ENCODE results near the gene TSLP.

The TSLP gene

GRCh38 chr5:111075520-111075919 lies 4.0 kb downstream of the TSLP start:
- Mint-ChIP-seq H3K36me3 (ENCODE audit: low read depth) (no peaks in the 10 kb centered on the region), H3K4me3 (no peak overlapping the region), H3K27ac (no peak overlapping the region), H3K4me1 (ENCODE audit: low read depth) (peaks cover 13% of the 10 kb centered on the region), H3K9me3 (no peaks in the 10 kb centered on the region), H3K27me3 (ENCODE audit: low read depth) (peaks cover 58% of the 10 kb centered on the region)

- no peak overlapping the region for H3K27ac Mint-ChIP-seq
- peaks cover 55% of the 10 kb centered on the region for H3K27me3 Mint-ChIP-seq (ENCODE audit: low read depth)
- peaks cover 10% of the 10 kb centered on the region for H3K4me1 Mint-ChIP-seq (ENCODE audit: low read depth)
- H3K4me3 Mint-ChIP-seq, result no peak overlapping the region
- no peaks in the 10 kb centered on the region for H3K9me3 Mint-ChIP-seq
- H3K36me3 Mint-ChIP-seq (ENCODE audit: low read depth), result no peaks in the 10 kb centered on the region
Measured at GRCh38 chr5:111076091-111076490, 4.6 kb downstream of the TSLP start.

DNA sequence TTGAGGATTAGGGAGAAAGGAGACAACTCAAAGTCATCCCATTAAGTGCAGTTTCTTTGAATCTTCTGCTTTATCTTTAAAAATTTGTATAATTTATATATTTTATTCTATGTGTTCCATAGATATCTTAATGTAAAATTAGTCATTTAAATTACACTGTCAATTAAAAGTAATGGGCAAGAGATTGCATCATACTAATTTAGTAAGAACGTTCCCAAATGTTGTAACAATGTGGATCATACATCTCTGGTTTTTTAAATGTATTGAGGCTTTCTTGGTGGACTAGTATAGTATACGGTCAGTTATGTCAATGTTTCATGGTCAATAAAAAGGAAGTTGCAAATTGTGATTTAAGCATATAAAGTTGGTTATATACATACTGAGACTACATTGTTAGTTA lies 6.2 kb downstream of the TSLP start:
- peaks cover 51% of the 10 kb centered on the region for H3K27me3 Mint-ChIP-seq (ENCODE audit: low read depth)
- no peaks in the 10 kb centered on the region for H3K9me3 Mint-ChIP-seq
- H3K4me1 Mint-ChIP-seq (ENCODE audit: low read depth), result peaks cover 7% of the 10 kb centered on the region
- H3K36me3 Mint-ChIP-seq (ENCODE audit: low read depth), result no peaks in the 10 kb centered on the region
- H3K4me3 Mint-ChIP-seq, result no peak overlapping the region
- H3K27ac Mint-ChIP-seq, result no peak overlapping the region

GRCh38 chr5:111079846-111080245 lies 8.3 kb downstream of the TSLP start:
- Mint-ChIP-seq H3K4me3 (no peak overlapping the region), H3K27me3 (ENCODE audit: low read depth) (peaks cover 50% of the 10 kb centered on the region), H3K9me3 (no peaks in the 10 kb centered on the region), H3K4me1 (ENCODE audit: low read depth) (no peaks in the 10 kb centered on the region), H3K27ac (no peak overlapping the region), H3K36me3 (ENCODE audit: low read depth) (no peaks in the 10 kb centered on the region)

DNA sequence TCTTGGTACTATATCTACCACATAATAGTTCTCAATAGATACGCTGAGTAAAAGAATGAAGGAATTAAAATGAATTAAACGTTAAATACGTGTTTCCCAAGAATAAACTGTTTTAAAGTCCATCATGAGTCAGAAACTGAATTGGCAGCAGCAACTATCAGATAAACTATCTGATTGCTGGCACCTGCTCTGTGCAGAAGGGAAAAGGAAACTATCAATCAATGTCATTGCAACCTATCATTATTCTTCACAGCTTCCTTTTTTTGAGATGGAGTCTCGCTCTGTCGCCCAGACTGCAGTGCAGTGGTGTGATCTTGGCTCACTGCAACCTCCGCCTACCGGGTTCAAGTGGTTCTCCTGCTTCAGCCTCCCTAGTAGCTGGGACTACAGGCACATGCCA lies 11.8 kb downstream of the TSLP start:
- H3K27me3 Mint-ChIP-seq (ENCODE audit: low read depth), result peaks cover 40% of the 10 kb centered on the region
- H3K4me3 Mint-ChIP-seq, result no peak overlapping the region
- no peak overlapping the region for H3K27ac Mint-ChIP-seq
- H3K4me1 Mint-ChIP-seq (ENCODE audit: low read depth), result no peaks in the 10 kb centered on the region
- H3K36me3 Mint-ChIP-seq (ENCODE audit: low read depth), result no peaks in the 10 kb centered on the region
- H3K9me3 Mint-ChIP-seq, result no peaks in the 10 kb centered on the region

DNA sequence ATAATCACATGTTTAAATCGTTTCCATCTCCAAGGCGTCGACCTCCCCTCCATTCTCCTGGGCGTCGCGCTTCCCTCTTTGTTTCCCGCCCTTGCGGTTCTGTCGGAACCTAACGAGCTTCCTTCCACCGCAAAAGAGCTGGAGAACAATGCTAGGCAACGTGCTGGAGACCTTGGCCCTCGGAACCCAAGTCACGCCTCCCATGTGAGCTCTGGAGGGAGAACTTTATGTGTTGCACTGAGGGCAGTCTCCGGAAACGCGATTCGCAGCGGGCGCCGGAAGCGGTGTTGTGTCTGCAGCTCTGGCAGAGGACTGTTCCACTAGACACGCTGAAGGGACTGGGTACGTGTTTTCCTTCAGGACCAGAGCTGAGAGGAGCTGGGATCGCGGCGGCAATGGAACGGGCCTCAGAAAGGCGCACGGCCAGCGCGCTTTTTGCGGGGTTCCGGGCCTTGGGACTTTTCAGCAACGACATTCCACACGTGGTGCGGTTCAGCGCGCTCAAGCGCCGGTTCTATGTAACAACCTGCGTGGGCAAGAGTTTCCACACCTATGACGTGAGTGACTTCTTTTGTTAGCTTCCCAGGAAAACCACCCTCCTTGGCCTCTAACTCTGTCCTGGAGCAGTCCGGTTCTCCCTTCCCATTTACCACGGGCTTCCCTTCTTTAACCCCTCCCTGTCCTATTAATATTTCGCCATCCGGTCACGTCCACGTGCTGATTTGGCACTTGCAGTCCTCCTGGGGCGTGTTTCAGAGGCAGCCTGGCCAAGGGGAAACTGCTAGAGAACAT lies 20.7 kb downstream of the TSLP start, which contains the start of gene WDR36:
Gene WDR36, plus strand, starts transcription at position 287 of the 792 bp plus-strand sequence. Its CDS starts 109 bp downstream, at position 396.
- H3K4me1 Mint-ChIP-seq (ENCODE audit: low read depth), result peaks cover 24% of the 10 kb centered on the region
- peak within 1 kb of the TSS; percentile 95 for H3K27ac Mint-ChIP-seq
- peaks cover 3% of the 10 kb centered on the region for H3K9me3 Mint-ChIP-seq
- H3K36me3 Mint-ChIP-seq (ENCODE audit: low read depth), result peaks cover 2% of the 10 kb centered on the region
- H3K27me3 Mint-ChIP-seq (ENCODE audit: low read depth), result peaks cover 11% of the 10 kb centered on the region
- peak within 1 kb of the TSS; percentile 98 for H3K4me3 Mint-ChIP-seq

GRCh38 chr5:111095982-111096381 lies 24.5 kb downstream of the TSLP start:
- H3K36me3 Mint-ChIP-seq (ENCODE audit: low read depth), result peaks cover 7% of the 10 kb centered on the region
- no peak overlapping the region for H3K27ac Mint-ChIP-seq
- H3K27me3 Mint-ChIP-seq (ENCODE audit: low read depth), result peaks cover 3% of the 10 kb centered on the region
- H3K4me3 Mint-ChIP-seq, result no peak overlapping the region
- peaks cover 30% of the 10 kb centered on the region for H3K4me1 Mint-ChIP-seq (ENCODE audit: low read depth)
- H3K9me3 Mint-ChIP-seq, result peaks cover 3% of the 10 kb centered on the region

GRCh38 chr5:111099058-111099778 lies 27.7 kb downstream of the TSLP start:
- Mint-ChIP-seq H3K36me3 (ENCODE audit: low read depth) (peaks cover 20% of the 10 kb centered on the region), H3K27me3 (ENCODE audit: low read depth) (no peaks in the 10 kb centered on the region)

DNA sequence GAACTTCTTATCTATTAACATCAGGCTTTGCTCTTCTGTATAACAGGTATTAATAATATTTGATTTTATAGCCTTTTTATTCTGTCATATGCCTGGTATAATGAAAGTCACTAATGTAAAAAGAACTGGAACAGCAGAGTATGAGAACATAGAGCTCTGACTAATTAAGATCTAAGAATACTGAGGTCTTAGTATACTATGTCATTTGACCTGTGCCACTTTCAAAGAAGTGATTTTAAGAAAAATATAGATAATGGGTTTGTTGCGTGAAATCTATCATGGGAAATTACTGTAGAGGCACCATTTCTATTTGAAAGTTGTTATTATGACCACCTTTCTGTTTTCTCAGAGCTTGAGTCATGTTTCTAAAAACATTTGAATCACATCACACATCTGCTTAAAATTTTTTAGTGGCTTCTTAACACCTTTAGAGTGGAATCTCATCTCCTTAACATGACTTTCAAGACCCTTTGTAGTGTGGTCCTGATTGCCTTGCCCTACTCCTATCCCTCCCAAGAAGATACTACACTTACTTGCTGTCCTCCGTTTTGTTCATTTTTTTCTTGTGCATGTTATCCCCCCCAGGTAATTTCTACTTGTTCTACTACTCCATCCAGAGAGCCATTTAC lies 34.9 kb downstream of the TSLP start:
- Mint-ChIP-seq H3K27me3 (ENCODE audit: low read depth) (no peaks in the 10 kb centered on the region), H3K27ac (no peak overlapping the region), H3K9me3 (no peaks in the 10 kb centered on the region), H3K36me3 (ENCODE audit: low read depth) (peaks cover 36% of the 10 kb centered on the region), H3K4me3 (no peak overlapping the region), H3K4me1 (ENCODE audit: low read depth) (no peaks in the 10 kb centered on the region)

More at GRCh38 chr5:111099058-111099778, 27.7 kb downstream of the TSLP start:
- Mint-ChIP-seq H3K27ac (no peak overlapping the region), H3K9me3 (no peaks in the 10 kb centered on the region), H3K4me3 (no peak overlapping the region), H3K4me1 (ENCODE audit: low read depth) (peaks cover 13% of the 10 kb centered on the region)

- Mint-ChIP-seq H3K36me3 (ENCODE audit: low read depth) (peaks cover 36% of the 10 kb centered on the region), H3K4me1 (ENCODE audit: low read depth) (no peaks in the 10 kb centered on the region), H3K4me3 (no peak overlapping the region), H3K27me3 (ENCODE audit: low read depth) (no peaks in the 10 kb centered on the region), H3K27ac (no peak overlapping the region), H3K9me3 (no peaks in the 10 kb centered on the region)
Measured at GRCh38 chr5:111107371-111107770, 35.9 kb downstream of the TSLP start.

GRCh38 chr5:111111956-111112355 lies 40.4 kb downstream of the TSLP start:
- Mint-ChIP-seq H3K4me1 (ENCODE audit: low read depth) (peaks cover under 1% of the 10 kb centered on the region), H3K36me3 (ENCODE audit: low read depth) (peaks cover 29% of the 10 kb centered on the region), H3K27ac (peak overlapping the region; percentile 3), H3K9me3 (no peaks in the 10 kb centered on the region), H3K4me3 (no peak overlapping the region), H3K27me3 (ENCODE audit: low read depth) (no peaks in the 10 kb centered on the region)

DNA sequence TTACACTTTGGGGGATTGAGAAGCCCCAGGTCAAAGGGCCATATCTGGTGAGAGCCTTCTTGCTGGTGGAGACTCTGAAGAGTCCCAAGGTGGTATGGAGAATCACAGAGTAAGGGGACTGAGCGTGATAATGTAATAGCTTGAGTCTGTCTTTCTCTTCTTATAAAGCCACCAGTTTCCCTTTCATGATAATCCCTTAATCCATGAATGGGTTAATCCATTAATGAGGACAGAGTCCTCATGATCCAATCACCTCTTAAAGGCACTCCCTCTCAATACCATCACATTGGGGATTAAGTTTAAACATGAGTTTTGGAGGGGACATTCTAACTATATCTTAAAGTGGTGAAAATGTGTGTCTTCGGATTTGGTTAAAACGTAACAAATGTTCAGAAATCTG lies 42.2 kb downstream of the TSLP start:
- no peaks in the 10 kb centered on the region for H3K27me3 Mint-ChIP-seq (ENCODE audit: low read depth)
- no peak overlapping the region for H3K4me3 Mint-ChIP-seq
- peaks cover 3% of the 10 kb centered on the region for H3K4me1 Mint-ChIP-seq (ENCODE audit: low read depth)
- H3K36me3 Mint-ChIP-seq (ENCODE audit: low read depth), result peaks cover 27% of the 10 kb centered on the region
- H3K9me3 Mint-ChIP-seq, result no peaks in the 10 kb centered on the region
- H3K27ac Mint-ChIP-seq, result no peak overlapping the region

DNA sequence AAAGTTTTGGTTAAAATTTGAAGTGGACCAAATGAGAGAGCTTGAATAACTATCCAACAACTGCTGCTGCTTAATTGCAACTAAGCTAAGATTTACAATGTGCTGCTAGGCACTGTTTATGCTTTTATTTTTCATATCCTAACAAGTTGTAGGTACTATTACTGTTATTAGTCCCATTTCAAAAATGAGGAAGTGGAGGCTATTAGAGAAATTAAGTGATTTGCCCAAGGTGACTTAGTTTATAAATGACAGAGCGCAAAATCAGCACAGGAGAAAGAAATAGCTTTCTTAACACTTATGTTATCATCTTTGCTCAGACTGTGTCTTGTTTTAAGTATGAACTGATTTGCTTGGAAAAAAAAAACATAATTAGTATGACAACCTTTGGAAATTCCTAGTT lies 43.7 kb downstream of the TSLP start:
- H3K36me3 Mint-ChIP-seq (ENCODE audit: low read depth), result peaks cover 35% of the 10 kb centered on the region
- peaks cover 3% of the 10 kb centered on the region for H3K4me1 Mint-ChIP-seq (ENCODE audit: low read depth)
- no peak overlapping the region for H3K27ac Mint-ChIP-seq
- no peaks in the 10 kb centered on the region for H3K27me3 Mint-ChIP-seq (ENCODE audit: low read depth)
- no peaks in the 10 kb centered on the region for H3K9me3 Mint-ChIP-seq
- H3K4me3 Mint-ChIP-seq, result no peak overlapping the region

GRCh38 chr5:111116550-111116949 lies 45.0 kb downstream of the TSLP start:
- H3K27ac Mint-ChIP-seq, result no peak overlapping the region
- H3K27me3 Mint-ChIP-seq (ENCODE audit: low read depth), result no peaks in the 10 kb centered on the region
- no peak overlapping the region for H3K4me3 Mint-ChIP-seq
- no peaks in the 10 kb centered on the region for H3K9me3 Mint-ChIP-seq
- peaks cover 40% of the 10 kb centered on the region for H3K36me3 Mint-ChIP-seq (ENCODE audit: low read depth)
- H3K4me1 Mint-ChIP-seq (ENCODE audit: low read depth), result peaks cover 3% of the 10 kb centered on the region

DNA sequence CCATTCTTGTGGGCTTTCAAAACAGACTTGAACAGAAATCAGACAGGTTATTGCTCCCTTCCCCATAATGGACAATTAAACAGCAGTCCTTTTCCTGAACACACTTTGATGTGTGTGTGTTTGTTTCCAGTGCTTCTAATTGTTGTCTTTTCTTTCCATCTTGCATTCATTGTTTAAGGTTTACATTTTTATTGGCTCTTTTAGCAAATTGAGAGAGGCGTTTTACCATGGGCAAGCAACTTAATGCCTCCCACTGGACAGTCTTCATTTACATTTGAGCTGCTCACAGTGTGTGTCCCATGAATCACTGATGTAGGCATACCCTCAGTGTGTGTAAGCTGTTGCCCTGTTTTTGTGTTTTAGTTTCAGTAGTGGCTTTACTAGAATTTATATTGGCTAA lies 45.6 kb downstream of the TSLP start:
- Mint-ChIP-seq H3K4me1 (ENCODE audit: low read depth) (peaks cover 3% of the 10 kb centered on the region), H3K27ac (no peak overlapping the region), H3K4me3 (no peak overlapping the region), H3K36me3 (ENCODE audit: low read depth) (peaks cover 43% of the 10 kb centered on the region), H3K9me3 (no peaks in the 10 kb centered on the region), H3K27me3 (ENCODE audit: low read depth) (no peaks in the 10 kb centered on the region)

Data from T-helper 1 cell treated with Interleukin-12 subunit alpha and Interleukin-12 subunit beta and Interleukin-4 antibody, amounts not matched to agents 30 μg/mL and 1 μg/mL, for 36 hours (primary cell).